Mammary epithelial cell (primary cell): ENCODE results near the gene KPNA6.

Experiments used
- EZH2 ChIP-seq: IDR thresholded peaks from 2 replicates; pipeline ENCODE4 v1.6.1; 2012; ENCODE audit warnings: low read length, inconsistent platforms, borderline replicate concordance
- TF ChIP-seq, protein P1 (sequence below), 2 donors: IDR thresholded peaks in 1 of 2; conservative IDR thresholded peaks in 1 of 2; 2 replicates each; pipeline ENCODE4 v1.5.1; 2011 to 2012; ENCODE audit warnings: inconsistent platforms in 2 of 2, low read length in 2 of 2, mild to moderate bottlenecking in 2 of 2, control low read depth in 1 of 2, low read depth in 1 of 2; ENCODE audit not compliant: insufficient read depth in 1 of 2; ENCODE audit errors: extremely low read depth in 1 of 2

DNA sequence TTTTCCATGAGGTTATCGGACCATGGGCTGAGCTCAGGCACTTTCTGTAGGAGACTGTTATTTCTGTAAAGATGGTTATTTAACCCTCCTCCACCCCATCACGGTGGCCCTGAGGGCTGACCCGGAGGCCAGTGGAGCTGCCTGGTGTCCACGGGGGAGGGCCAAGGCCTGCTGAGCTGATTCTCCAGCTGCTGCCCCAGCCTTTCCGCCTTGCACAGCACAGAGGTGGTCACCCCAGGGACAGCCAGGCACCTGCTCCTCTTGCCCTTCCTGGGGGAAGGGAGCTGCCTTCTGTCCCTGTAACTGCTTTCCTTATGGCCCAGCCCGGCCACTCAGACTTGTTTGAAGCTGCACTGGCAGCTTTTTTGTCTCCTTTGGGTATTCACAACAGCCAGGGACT, 90.0 kb downstream of the KPNA6 start:
- TF ChIP-seq, protein P1, sequence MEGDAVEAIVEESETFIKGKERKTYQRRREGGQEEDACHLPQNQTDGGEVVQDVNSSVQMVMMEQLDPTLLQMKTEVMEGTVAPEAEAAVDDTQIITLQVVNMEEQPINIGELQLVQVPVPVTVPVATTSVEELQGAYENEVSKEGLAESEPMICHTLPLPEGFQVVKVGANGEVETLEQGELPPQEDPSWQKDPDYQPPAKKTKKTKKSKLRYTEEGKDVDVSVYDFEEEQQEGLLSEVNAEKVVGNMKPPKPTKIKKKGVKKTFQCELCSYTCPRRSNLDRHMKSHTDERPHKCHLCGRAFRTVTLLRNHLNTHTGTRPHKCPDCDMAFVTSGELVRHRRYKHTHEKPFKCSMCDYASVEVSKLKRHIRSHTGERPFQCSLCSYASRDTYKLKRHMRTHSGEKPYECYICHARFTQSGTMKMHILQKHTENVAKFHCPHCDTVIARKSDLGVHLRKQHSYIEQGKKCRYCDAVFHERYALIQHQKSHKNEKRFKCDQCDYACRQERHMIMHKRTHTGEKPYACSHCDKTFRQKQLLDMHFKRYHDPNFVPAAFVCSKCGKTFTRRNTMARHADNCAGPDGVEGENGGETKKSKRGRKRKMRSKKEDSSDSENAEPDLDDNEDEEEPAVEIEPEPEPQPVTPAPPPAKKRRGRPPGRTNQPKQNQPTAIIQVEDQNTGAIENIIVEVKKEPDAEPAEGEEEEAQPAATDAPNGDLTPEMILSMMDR (conservative IDR thresholded peaks at IDR 0.05 in 1 of 2, IDR thresholded peaks at IDR 0.05 in 1 of 2; ENCODE audit: extremely low read depth in 1 of 2, insufficient read depth in 1 of 2, low read depth in 1 of 2, low read length in 2 of 2): no peak
- TF ChIP-seq EZH2: no peak
